GM19463 (cell line): ENCODE results near the gene PTTG1IP.
"Not testable (repeated sequence)": the region's sequence is repeated elsewhere in the genome, so short reads cannot be mapped to it uniquely, and the experiment has no call there.

Source experiments
- ATAC-seq: cut with Tn5 transposase; IDR thresholded peaks from one replicate; pipeline ENCODE4 v1.9.1; 2021; ENCODE audit warnings: mild to moderate bottlenecking, moderate library complexity; ENCODE audit not compliant: unreplicated experiment

The PTTG1IP gene

GRCh38 chr21:44886113-44887075 is 12.9 kb upstream of the PTTG1IP start:
- no peak for ATAC-seq

GRCh38 chr21:44885615-44886014 is 12.1 kb upstream of the PTTG1IP start:
- no peak for ATAC-seq

GRCh38 chr21:44884097-44884496 is 10.6 kb upstream of the PTTG1IP start:
- ATAC-seq: no peak

- no peak for ATAC-seq
Observed at GRCh38 chr21:44883250-44883649, 9.8 kb upstream of the PTTG1IP start.

- ATAC-seq: no peak
Observed at GRCh38 chr21:44881198-44881872, 7.8 kb upstream of the PTTG1IP start.

GRCh38 chr21:44880405-44881197 is 7.1 kb upstream of the PTTG1IP start:
- no peak for ATAC-seq

- ATAC-seq: not testable (repeated sequence)
Observed at GRCh38 chr21:44879238-44879637, 5.7 kb upstream of the PTTG1IP start.

GRCh38 chr21:44878053-44878982 is 4.8 kb upstream of the PTTG1IP start:
- ATAC-seq: no peak

- no peak for ATAC-seq
Observed at GRCh38 chr21:44876849-44877575, 3.5 kb upstream of the PTTG1IP start.

GRCh38 chr21:44875316-44875700 is 1.8 kb upstream of the PTTG1IP start:
- no peak for ATAC-seq

- ATAC-seq: no peak
Observed at GRCh38 chr21:44874497-44875315, 1.2 kb upstream of the PTTG1IP start.

GRCh38 chr21:44874240-44874496 is 678 bp upstream of the PTTG1IP start:
- no peak for ATAC-seq

GRCh38 chr21:44872649-44873355 is 688 bp downstream of the PTTG1IP start:
- ATAC-seq: no peak

GRCh38 chr21:44872323-44872648 is 1.2 kb downstream of the PTTG1IP start:
- ATAC-seq: no peak

- no peak for ATAC-seq
Observed at GRCh38 chr21:44871576-44872269, 1.8 kb downstream of the PTTG1IP start.

GRCh38 chr21:44870748-44871495 is 2.6 kb downstream of the PTTG1IP start:
- ATAC-seq: no peak
